Gastroesophageal sphincter (tissue), 3 donors: Measurements from ENCODE around the gene ZNF783.
"Not testable (repeated sequence)": the region's sequence is repeated elsewhere in the genome, so short reads cannot be mapped to it uniquely, and the experiment has no call there.

Source experiments
- CTCF ChIP-seq, 4 experiments: fragments of 200-600 bp in 2 of 4; fragments of 450-650 bp in 2 of 4; sonication (generic) in 1 of 4; IDR thresholded peaks; one replicate each; pipeline ENCODE4 v1.5.1; 2017 to 2019; ENCODE audit warnings: antibody characterized with exemption in 4 of 4, mild to moderate bottlenecking in 2 of 4, moderate library complexity in 2 of 4
- EP300 ChIP-seq: sonication (generic); formaldehyde crosslinking; IDR thresholded peaks from one replicate; pipeline ENCODE4 v1.6.1; 2017; ENCODE audit warnings: antibody characterized with exemption, mild to moderate bottlenecking
- POLR2A ChIP-seq, 2 donors: fragments of 450-650 bp; IDR thresholded peaks; one replicate each; pipeline ENCODE4 v1.6.1; 2017; ENCODE audit warnings: antibody characterized with exemption in 2 of 2, mild to moderate bottlenecking in 2 of 2, moderate library complexity in 1 of 2
- POLR2AphosphoS5 ChIP-seq: sonication (generic); formaldehyde crosslinking; IDR thresholded peaks from one replicate; pipeline ENCODE4 v1.6.1; 2017; ENCODE audit warnings: antibody characterized with exemption

- TF ChIP-seq CTCF (IDR thresholded peaks at IDR 0.05); POLR2A (IDR thresholded peaks at IDR 0.05); EP300; POLR2AphosphoS5: not testable (repeated sequence)
Measured at GRCh38 chr7:149250151-149250550, 11.8 kb upstream of the ZNF783 start.
